ENCODE results near the gene NCKAP5.

The NCKAP5 gene

DNA sequence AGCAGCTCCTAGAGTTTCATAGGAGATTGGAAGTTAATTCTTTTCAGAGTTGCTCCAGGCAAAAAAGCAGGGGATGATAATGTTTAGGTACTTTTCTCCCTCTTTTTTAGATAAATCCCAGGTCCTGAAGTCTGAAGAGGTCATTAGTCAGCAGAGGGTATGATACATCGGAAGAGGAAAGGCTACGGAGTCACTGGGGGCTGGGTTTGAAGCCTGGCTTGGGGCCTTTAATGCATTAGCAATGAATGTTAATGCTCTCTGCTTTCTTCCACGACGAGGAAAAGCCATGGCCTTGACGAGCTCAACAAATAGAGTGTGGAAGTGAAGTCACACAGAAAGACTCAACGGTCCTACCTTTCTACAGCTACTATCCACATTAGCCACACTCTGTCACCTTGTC lies 235.1 kb downstream of the NCKAP5 start:
- no peak for DNase-seq (ENCODE audit: low read depth)

DNA sequence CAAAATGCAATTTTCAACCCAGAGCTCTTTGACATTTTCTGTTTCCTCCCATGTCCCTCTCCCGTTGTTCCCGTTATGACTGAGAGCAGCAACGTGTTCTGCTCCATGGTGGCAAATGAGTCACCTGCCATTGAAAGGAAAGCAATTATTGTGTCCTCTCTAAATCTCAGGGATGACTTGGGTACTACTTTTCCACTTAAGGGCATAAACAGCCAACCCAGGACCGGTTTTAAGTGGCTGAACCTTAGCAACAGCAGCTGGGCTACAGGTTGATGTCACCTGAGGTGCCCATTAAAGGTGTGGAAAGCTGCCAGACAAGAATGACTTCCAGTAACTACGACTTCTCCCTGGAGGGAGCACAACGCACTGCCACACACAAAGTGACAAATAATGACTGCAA lies 236.8 kb downstream of the NCKAP5 start:
- DNase-seq (ENCODE audit: low read depth) = no peak

- DNase-seq (ENCODE audit: low read depth) = no peak
These were observed 241.4 kb downstream of the NCKAP5 start for GRCh38 chr2:133326652-133327397.

DNA sequence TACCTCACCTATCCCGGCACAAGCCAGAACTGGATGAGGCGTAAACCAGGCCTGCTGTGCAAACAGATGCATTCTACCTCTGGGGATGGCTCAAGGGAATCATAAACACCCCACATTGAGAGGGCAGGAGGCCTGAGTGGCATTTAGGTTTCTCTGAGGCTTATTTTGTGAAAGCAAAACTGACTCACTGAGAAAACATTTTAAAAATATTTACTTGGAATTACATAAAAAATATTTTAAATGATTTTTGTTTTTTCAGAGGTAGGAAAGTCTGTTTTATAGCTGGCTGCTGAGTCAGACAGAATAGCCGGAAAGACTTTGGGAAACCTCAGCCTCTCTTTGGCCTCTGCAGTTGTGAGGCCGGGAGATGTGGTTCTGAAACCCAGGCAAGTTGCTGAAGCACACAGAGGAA lies 244.1 kb downstream of the NCKAP5 start:
- no peak for DNase-seq (ENCODE audit: low read depth)

DNA sequence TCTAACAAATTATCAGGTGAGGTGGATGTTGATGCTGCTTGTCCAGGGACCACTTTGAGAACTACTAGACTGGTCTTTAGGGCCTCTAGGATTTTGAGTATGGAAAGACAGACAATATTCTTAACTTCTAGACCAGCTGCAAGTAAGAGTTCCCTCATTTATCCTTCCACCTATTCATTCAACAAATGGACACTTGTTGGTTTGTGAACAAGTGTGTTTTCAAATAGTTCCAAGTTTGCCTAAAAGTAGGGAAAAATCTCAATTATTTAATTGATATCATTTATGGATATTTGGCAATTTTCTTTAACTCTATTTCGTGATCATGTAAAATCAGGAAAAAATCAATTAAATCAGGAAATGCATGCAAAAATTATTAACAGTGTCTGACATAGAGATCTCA lies 245.4 kb downstream of the NCKAP5 start:
- no peak for DNase-seq (ENCODE audit: low read depth)

GRCh38 chr2:133317178-133317577 lies 251.1 kb downstream of the NCKAP5 start:
- no peak for DNase-seq (ENCODE audit: low read depth)

GRCh38 chr2:133316557-133316956 lies 251.7 kb downstream of the NCKAP5 start:
- no peak for DNase-seq (ENCODE audit: low read depth)

DNA sequence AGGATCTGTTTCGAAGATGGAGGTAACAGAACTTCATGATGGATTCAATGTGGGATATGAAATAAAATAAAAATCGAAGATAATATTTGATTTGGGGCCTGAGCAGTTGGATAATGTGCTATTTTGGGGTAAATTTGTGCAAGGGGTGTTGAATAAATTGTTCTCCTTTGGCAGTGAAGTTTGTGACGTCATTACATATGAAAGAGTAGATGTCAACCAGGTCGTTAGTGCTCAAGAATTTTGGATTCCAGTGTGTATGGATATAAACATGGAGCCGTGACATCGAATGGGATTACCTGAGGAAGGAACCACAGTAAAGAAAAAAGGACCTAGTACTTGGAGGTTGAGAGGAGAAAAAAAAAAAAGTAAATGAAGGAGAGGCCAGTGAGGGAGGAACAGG lies 253.0 kb downstream of the NCKAP5 start:
- no peak for DNase-seq (ENCODE audit: low read depth)

DNA sequence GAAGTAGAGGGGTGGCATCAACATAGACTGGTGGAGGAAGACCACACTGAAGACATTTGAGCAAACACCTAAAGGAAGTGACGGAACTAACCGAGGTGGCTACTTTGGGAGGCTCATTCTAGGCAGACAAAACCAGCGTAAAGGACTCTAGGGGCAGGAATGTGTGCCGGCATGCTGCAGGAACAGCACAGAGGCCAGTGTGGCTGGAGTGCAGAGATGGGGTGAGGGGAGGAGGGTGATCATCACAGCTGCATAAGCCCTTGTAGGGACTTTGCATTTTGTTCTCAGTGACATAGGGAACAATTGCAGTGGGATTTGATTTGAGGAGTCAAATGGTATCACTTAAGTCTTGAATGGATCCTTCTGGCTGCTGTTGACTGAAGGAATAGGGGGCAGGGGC lies 253.5 kb downstream of the NCKAP5 start:
- DNase-seq (ENCODE audit: low read depth) = no peak

DNA sequence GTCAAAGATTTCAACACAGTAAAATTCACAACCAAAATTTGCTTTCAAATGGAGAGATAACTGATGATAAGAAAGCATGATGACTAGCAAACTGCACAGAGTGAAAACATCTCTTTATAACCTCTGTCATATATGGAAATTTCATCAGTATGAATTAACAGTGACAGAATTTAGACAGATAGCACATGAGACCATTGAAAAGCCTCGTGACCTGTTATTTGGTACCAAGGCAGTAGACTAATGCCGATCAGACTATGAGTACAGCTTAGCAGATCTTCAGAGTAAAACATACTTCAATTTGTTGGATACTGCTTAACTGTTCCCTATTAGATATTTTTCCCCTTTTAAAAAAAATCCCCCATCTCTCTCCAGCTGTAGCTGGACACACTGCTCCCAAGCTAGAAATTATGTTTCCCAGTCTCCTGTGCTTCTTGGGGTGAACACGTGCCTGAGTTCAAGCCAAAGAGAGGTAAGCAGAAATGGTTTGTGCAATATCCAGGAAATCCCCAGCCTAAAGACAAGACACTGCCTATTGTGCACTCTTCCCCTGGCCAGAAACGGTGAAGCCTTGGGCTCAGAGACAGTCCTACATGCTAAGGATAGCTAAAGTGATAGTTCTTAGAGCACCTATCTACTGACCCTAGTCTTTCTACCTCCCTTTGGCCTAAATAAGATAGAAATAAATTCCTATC lies 256.1 kb downstream of the NCKAP5 start:
- no peak for DNase-seq (ENCODE audit: low read depth)

DNA sequence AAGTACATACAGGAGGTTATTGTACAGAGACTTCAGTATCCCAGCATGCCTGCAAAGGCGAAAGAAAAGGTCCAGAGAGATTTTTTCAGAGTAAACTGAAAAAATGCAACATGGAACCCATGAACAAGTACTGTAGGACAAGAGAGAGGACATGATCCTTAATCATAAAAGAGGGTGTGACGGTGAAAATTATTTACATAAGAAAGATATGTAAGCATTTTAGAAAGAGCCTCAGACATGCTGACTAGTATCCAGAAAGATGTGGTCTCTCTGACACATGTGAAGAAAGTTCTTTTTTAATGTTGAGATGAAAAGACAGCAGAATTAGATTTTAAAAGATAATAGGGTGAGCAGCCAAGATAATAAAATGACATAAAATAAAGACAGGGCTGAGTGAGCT lies 262.0 kb downstream of the NCKAP5 start:
- DNase-seq (ENCODE audit: low read depth) = no peak

- DNase-seq (ENCODE audit: low read depth) = no peak
These were observed 263.9 kb downstream of the NCKAP5 start for GRCh38 chr2:133304344-133304743.

GRCh38 chr2:133303150-133303549 lies 265.1 kb downstream of the NCKAP5 start:
- DNase-seq (ENCODE audit: low read depth) = no peak

- DNase-seq (ENCODE audit: low read depth) = no peak
These were observed 271.9 kb downstream of the NCKAP5 start for GRCh38 chr2:133296401-133296800.

- DNase-seq (ENCODE audit: low read depth) = no peak
These were observed 274.5 kb downstream of the NCKAP5 start for GRCh38 chr2:133293544-133294353.

- no peak for DNase-seq (ENCODE audit: low read depth)
These were observed 276.0 kb downstream of the NCKAP5 start for GRCh38 chr2:133292259-133292658.

GRCh38 chr2:133287709-133288108 lies 280.6 kb downstream of the NCKAP5 start:
- DNase-seq (ENCODE audit: low read depth) = no peak

DNA sequence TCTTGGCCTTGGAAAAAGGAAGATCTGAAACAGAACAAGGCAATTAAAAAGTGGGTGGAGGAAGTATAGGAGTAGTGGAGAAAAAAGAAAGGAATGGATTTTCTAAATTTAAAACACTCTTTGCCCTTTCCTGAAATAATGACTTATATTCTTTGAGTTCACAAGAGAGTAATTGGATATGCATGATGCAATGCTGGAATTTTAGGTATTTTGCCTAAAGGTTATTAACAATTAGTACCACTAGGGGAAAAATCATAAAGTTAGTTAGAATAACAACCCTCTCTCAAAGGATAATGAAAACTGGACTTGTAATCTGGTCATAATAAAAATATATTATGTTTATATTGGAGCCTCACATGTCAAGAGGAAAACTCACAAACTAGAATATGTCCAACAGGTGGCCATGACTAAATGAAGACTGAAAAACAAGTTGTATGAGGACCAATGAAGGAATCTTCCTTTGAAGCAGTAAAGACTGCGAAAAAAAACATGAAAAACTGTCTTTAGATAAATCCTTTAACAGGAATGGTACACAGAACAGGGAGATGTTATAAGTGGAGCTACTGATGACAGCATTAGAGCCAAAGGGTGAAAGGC lies 281.8 kb downstream of the NCKAP5 start:
- DNase-seq (ENCODE audit: low read depth) = no peak

DNA sequence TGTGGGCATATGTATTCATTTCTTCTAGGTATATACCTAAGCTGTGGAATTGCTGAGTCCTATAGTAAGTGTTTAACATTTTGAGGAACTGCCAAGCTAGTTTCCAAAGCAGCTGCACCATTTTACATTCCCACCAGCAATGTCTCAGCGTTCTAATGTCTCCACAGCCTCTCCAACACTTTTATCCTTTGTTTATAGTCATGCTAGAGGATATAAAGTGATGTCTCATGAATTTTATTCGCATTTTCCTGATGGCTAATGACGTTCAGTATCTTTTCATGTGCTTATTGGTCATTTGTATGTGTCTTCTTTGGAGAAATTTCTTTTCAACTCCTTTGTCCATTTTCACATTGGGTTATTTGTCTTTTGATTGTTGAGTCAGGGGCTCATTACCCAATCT lies 295.2 kb downstream of the NCKAP5 start:
- no peak for DNase-seq (ENCODE audit: low read depth)

GRCh38 chr2:133271105-133271504 lies 297.2 kb downstream of the NCKAP5 start:
- no peak for DNase-seq (ENCODE audit: low read depth)

GRCh38 chr2:133270550-133270949 lies 297.7 kb downstream of the NCKAP5 start:
- no peak for DNase-seq (ENCODE audit: low read depth)

- no peak for DNase-seq (ENCODE audit: low read depth)
These were observed 301.2 kb downstream of the NCKAP5 start for GRCh38 chr2:133266926-133267590.
